ENCODE data around the gene RET.
A peak's percentile ranks its signal among the peaks of the same experiment; 100 is the strongest.

RET gene

DNA sequence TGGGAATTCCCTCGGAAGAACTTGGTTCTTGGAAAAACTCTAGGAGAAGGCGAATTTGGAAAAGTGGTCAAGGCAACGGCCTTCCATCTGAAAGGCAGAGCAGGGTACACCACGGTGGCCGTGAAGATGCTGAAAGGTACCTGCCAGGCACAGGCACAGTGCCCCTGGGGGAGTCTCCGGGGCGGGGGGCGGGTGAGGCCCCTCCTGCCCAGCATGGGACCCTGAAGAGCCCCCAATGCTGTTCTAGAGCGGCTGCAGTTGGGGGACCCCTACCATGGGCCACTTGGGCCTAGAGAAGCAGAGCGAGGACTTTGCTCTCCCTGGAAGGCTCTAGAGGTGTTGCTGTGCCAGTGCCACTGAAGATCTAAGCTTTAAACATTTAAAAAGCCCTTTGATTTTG, 39.7 kb downstream of the RET start:
- Histone ChIP-seq H4K8ac (ENCODE audit: low read depth, low read length) (no peak overlapping the region), H3K18ac (ENCODE audit: low read length) (no peak overlapping the region), H3K4me1 (ENCODE audit: control insufficient read depth in 2 of 2, insufficient read depth in 1 of 2, low read depth in 1 of 2, low read length in 2 of 2) (peaks cover 0 to 4% of the 10 kb centered on the region in 2 donors), H2AFZ (ENCODE audit: low read length) (no peak overlapping the region), H3K4me3 (ENCODE audit: low read length in 2 of 2) (no peak overlapping the region), H3K27me3 (ENCODE audit: control insufficient read depth in 3 of 3, insufficient read depth in 3 of 3, low read depth in 1 of 3, low read length in 3 of 3) (peaks cover 0 to 15% (median 0%) of the 10 kb centered on the region in 3 experiments), H4K91ac (ENCODE audit: low read depth, low read length, poor library complexity) (no peak overlapping the region), H3K4me2 (ENCODE audit: insufficient read depth, low read length, poor library complexity, severe bottlenecking) (no peak overlapping the region), H2BK12ac (ENCODE audit: low read length) (no peak overlapping the region), H3K9ac (ENCODE audit: low read depth, low read length, poor library complexity) (no peak overlapping the region), H2BK120ac (ENCODE audit: low read depth, low read length) (no peak overlapping the region), H3K27ac (replicated peaks; ENCODE audit: low read length) (no peak overlapping the region), H3K79me1 (ENCODE audit: low read depth, low read length) (no peaks in the 10 kb centered on the region), H3K23ac (ENCODE audit: low read depth, low read length, poor library complexity) (no peak overlapping the region), H2BK15ac (ENCODE audit: low read length) (no peak overlapping the region), H3K36me3 (replicated peaks in 1 of 2; ENCODE audit: control insufficient read depth in 2 of 2, insufficient read depth in 2 of 2, low read length in 2 of 2) (no peaks in the 10 kb centered on the region), H3K9me3 (replicated peaks in 1 of 2; ENCODE audit: control insufficient read depth in 2 of 2, insufficient read depth in 1 of 2, low read depth in 1 of 2, low read length in 2 of 2) (no peaks in the 10 kb centered on the region), H2AK5ac (ENCODE audit: low read depth, low read length) (no peak overlapping the region), H3K14ac (ENCODE audit: low read length) (no peak overlapping the region), H3K4ac (ENCODE audit: low read length) (no peak overlapping the region), H2BK5ac (ENCODE audit: low read length) (no peak overlapping the region)
- no peak for DNase-seq (ENCODE audit: low spot score)
- WGBS, 2 donors (ENCODE audit: extremely low coverage in 2 of 2, insufficient read length in 2 of 2, insufficient replicate concordance in 1 of 2): no CpG with 5 or more reads among the region's 10 CpGs

DNA sequence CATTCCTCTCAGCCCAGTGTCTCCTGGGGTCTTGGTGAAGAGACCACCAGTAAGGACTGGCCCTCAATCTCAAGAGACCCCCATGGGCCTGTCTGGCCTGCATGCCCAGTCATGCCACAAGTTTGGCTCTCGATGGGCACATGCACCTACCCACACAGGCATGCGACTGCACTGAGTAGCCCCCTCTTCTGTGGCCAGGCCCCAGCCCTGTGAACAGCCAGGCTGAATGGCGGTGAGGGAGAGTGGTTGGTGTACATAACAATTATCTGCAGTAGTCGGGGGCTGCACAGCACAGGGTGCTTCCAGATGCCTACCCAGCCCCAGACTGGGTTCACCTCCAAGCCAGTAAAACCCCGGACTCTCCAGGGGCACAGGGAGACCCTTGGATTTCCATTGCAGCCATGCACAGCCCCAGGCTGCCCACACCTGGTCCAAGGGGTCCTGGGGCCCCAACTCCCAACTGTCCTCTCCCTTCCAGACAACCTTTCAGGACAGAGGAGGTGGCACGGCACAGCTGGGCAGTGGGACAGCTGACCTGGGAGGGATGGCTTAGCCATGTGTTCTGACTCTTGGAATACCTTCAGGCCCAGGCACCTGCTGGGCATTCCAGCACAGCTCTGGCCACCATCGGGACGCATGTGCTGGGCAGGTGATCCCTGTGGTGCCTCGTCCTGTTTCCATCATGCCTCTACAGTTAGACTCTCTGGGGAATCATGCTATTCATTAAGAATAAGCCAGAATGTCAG, 40.3 kb downstream of the RET start:
- no peak overlapping the region for H3K9ac ChIP-seq (ENCODE audit: low read depth, low read length, poor library complexity)
- peak overlapping the region; percentile 53 for H3K18ac ChIP-seq (ENCODE audit: low read length)
- H4K91ac ChIP-seq (ENCODE audit: low read depth, low read length, poor library complexity): no peak overlapping the region
- peaks cover 0 to 15% (median 0%) of the 10 kb centered on the region in 3 experiments for H3K27me3 ChIP-seq (ENCODE audit: control insufficient read depth in 3 of 3, insufficient read depth in 3 of 3, low read depth in 1 of 3, low read length in 3 of 3)
- H3K4ac ChIP-seq (ENCODE audit: low read length): no peak overlapping the region
- H2BK5ac ChIP-seq (ENCODE audit: low read length): no peak overlapping the region
- H2BK12ac ChIP-seq (ENCODE audit: low read length): no peak overlapping the region
- H3K79me1 ChIP-seq (ENCODE audit: low read depth, low read length): no peaks in the 10 kb centered on the region
- H3K23ac ChIP-seq (ENCODE audit: low read depth, low read length, poor library complexity): peak overlapping the region; percentile 37
- H3K4me2 ChIP-seq (ENCODE audit: insufficient read depth, low read length, poor library complexity, severe bottlenecking): no peak overlapping the region
- no peak overlapping the region for H2AFZ ChIP-seq (ENCODE audit: low read length)
- no peak overlapping the region for H3K4me3 ChIP-seq (ENCODE audit: low read length in 2 of 2)
- H2BK120ac ChIP-seq (ENCODE audit: low read depth, low read length): no peak overlapping the region
- H2AK5ac ChIP-seq (ENCODE audit: low read depth, low read length): peak overlapping the region; percentile 25
- H3K9me3 ChIP-seq (replicated peaks in 1 of 2; ENCODE audit: control insufficient read depth in 2 of 2, insufficient read depth in 1 of 2, low read depth in 1 of 2, low read length in 2 of 2): no peaks in the 10 kb centered on the region
- no peaks in the 10 kb centered on the region for H3K36me3 ChIP-seq (replicated peaks in 1 of 2; ENCODE audit: control insufficient read depth in 2 of 2, insufficient read depth in 2 of 2, low read length in 2 of 2)
- H4K8ac ChIP-seq (ENCODE audit: low read depth, low read length): no peak overlapping the region
- H3K4me1 ChIP-seq (ENCODE audit: control insufficient read depth in 2 of 2, insufficient read depth in 1 of 2, low read depth in 1 of 2, low read length in 2 of 2): peaks cover 0 to 4% of the 10 kb centered on the region in 2 donors
- DNase-seq (ENCODE audit: low spot score): no peak
- WGBS, 2 donors (ENCODE audit: extremely low coverage in 2 of 2, insufficient read length in 2 of 2, insufficient replicate concordance in 1 of 2): no CpG with 5 or more reads among the region's 9 CpGs
- H2BK15ac ChIP-seq (ENCODE audit: low read length): no peak overlapping the region
- H3K27ac ChIP-seq (replicated peaks; ENCODE audit: low read length): no peak overlapping the region
- H3K14ac ChIP-seq (ENCODE audit: low read length): no peak overlapping the region

DNA sequence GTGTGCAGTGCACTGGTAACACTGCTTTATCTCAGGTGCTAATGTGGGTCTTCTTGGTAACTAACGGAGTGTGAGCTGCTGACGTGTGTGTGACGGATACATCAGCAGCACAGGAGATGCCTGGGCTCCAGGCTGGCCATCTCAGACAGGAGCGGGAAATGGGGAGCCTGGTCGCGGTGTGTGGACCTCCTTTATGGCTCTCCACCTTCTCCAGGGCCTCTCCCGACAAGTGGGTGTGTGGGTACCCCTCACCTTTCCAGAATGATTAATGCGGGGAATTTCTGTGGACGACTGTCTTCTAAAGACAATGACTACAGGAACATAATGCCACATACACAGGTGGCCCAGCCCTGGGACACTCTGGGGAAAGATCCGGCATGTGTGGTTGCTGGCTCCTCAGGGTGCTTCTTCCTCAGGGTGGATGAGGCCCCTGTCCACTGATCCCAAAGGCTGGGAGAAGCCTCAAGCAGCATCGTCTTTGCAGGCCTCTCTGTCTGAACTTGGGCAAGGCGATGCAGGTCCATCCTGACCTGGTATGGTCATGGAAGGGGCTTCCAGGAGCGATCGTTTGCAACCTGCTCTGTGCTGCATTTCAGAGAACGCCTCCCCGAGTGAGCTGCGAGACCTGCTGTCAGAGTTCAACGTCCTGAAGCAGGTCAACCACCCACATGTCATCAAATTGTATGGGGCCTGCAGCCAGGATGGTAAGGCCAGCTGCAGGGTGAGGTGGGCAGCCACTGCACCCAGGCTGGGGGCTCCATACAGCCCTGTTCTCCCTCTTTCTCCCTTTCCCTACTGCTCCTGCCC, 41.1 kb downstream of the RET start:
- WGBS, 2 donors (ENCODE audit: extremely low coverage in 2 of 2, insufficient read length in 2 of 2, insufficient replicate concordance in 1 of 2): no CpG with 5 or more reads among the region's 18 CpGs
- Histone ChIP-seq H3K14ac (ENCODE audit: low read length) (peak overlapping the region; percentile 63), H3K27ac (replicated peaks; ENCODE audit: low read length) (no peak overlapping the region), H2BK120ac (ENCODE audit: low read depth, low read length) (no peak overlapping the region), H3K4me1 (ENCODE audit: control insufficient read depth in 2 of 2, insufficient read depth in 1 of 2, low read depth in 1 of 2, low read length in 2 of 2) (peaks cover 0 to 4% of the 10 kb centered on the region in 2 donors), H3K9me3 (replicated peaks in 1 of 2; ENCODE audit: control insufficient read depth in 2 of 2, insufficient read depth in 1 of 2, low read depth in 1 of 2, low read length in 2 of 2) (no peaks in the 10 kb centered on the region), H2BK5ac (ENCODE audit: low read length) (no peak overlapping the region), H3K9ac (ENCODE audit: low read depth, low read length, poor library complexity) (no peak overlapping the region), H3K27me3 (ENCODE audit: control insufficient read depth in 3 of 3, insufficient read depth in 3 of 3, low read depth in 1 of 3, low read length in 3 of 3) (peaks cover 0 to 8% (median 0%) of the 10 kb centered on the region in 3 experiments), H3K23ac (ENCODE audit: low read depth, low read length, poor library complexity) (no peak overlapping the region), H2AFZ (ENCODE audit: low read length) (no peak overlapping the region), H3K4me3 (ENCODE audit: low read length in 2 of 2) (no peak overlapping the region), H2BK15ac (ENCODE audit: low read length) (no peak overlapping the region), H3K4ac (ENCODE audit: low read length) (no peak overlapping the region), H3K36me3 (replicated peaks in 1 of 2; ENCODE audit: control insufficient read depth in 2 of 2, insufficient read depth in 2 of 2, low read length in 2 of 2) (no peaks in the 10 kb centered on the region), H3K79me1 (ENCODE audit: low read depth, low read length) (no peaks in the 10 kb centered on the region), H3K18ac (ENCODE audit: low read length) (peak overlapping the region; percentile 31), H4K8ac (ENCODE audit: low read depth, low read length) (no peak overlapping the region), H2AK5ac (ENCODE audit: low read depth, low read length) (peak overlapping the region; percentile 32), H3K4me2 (ENCODE audit: insufficient read depth, low read length, poor library complexity, severe bottlenecking) (no peak overlapping the region), H2BK12ac (ENCODE audit: low read length) (no peak overlapping the region), H4K91ac (ENCODE audit: low read depth, low read length, poor library complexity) (no peak overlapping the region)
- DNase-seq (ENCODE audit: low spot score): no peak
